Measurements from ENCODE around the gene SEC24D. TPM values are rescaled to one million over a fixed set of nuclear protein-coding genes. Genes with fewer than 3 reads are reported as not detected.
"Not testable (repeated sequence)": the region's sequence is repeated elsewhere in the genome, so short reads cannot be mapped to it uniquely, and the experiment has no call there.

The SEC24D gene
- total RNA-seq, 1 experiment from 2014 or later = 63.1 TPM

DNA sequence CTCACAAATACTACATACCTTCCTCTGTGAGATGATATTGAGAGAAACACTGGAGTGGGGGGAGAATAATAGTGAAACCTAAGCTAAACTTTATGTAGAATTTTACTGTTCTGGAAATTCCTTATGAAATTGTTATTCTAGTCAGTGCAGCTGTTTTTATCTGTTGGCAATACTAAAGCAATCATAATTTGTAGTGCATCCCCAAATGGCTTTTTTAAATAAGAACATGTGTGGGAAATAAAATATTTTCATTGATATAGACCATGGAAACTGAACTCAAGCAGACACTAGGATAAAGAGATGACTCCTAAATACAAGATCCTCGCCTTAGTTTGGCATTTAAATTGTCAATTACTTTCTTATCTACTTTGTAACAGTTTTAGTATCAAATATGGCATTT, 51.1 kb downstream of the SEC24D start (continued):
- TF ChIP-seq, protein P1, sequence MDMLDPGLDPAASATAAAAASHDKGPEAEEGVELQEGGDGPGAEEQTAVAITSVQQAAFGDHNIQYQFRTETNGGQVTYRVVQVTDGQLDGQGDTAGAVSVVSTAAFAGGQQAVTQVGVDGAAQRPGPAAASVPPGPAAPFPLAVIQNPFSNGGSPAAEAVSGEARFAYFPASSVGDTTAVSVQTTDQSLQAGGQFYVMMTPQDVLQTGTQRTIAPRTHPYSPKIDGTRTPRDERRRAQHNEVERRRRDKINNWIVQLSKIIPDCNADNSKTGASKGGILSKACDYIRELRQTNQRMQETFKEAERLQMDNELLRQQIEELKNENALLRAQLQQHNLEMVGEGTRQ (CRISPR knock-in tag; IDR thresholded peaks at IDR 0.05) = no peak
- TF ChIP-seq ATF1 (CRISPR knock-in tag; IDR thresholded peaks at IDR 0.05) (no peak), SP1 (CRISPR knock-in tag; conservative IDR thresholded peaks at IDR 0.05) (no peak), ARID4B (CRISPR knock-in tag; IDR thresholded peaks at IDR 0.05; ENCODE audit: borderline replicate concordance) (no peak), JAZF1 (CRISPR knock-in tag; IDR thresholded peaks at IDR 0.05) (no peak), ZNF281 (CRISPR knock-in tag; IDR thresholded peaks at IDR 0.05) (no peak), ZNF138 (CRISPR knock-in tag; conservative IDR thresholded peaks at IDR 0.05) (no peak), SMAD4 (CRISPR knock-in tag; IDR thresholded peaks at IDR 0.05) (no peak)

DNA sequence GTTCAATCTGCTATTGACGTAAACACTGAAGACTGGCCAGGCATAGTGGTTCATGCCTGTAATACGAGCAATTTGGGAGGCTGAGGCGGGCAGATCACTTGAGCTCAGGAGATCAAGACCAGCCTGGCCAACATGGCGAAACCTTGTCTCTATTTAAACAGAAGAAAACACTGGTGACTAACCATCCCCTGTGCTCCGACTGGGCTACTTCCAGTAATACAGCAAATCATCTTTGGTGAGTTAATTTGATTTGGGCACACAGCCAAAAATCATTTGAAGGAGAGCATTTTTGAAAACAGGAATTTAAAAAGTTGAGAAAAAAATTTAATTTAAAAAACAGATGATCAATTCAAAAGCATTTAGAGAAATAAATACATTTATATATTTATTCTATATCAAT, 52.0 kb downstream of the SEC24D start:
- no peak overlapping the region for H3K4me3 Mint-ChIP-seq
- TF ChIP-seq, protein P2, sequence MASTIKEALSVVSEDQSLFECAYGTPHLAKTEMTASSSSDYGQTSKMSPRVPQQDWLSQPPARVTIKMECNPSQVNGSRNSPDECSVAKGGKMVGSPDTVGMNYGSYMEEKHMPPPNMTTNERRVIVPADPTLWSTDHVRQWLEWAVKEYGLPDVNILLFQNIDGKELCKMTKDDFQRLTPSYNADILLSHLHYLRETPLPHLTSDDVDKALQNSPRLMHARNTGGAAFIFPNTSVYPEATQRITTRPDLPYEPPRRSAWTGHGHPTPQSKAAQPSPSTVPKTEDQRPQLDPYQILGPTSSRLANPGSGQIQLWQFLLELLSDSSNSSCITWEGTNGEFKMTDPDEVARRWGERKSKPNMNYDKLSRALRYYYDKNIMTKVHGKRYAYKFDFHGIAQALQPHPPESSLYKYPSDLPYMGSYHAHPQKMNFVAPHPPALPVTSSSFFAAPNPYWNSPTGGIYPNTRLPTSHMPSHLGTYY (CRISPR knock-in tag; IDR thresholded peaks at IDR 0.05) = no peak
- TF ChIP-seq ZNF396 (CRISPR knock-in tag; IDR thresholded peaks at IDR 0.05; ENCODE audit: borderline replicate concordance) = no peak
- TF ChIP-seq ZNF281 (CRISPR knock-in tag; IDR thresholded peaks at IDR 0.05) = no peak
- no peak for TF ChIP-seq GTF2I (CRISPR knock-in tag; conservative IDR thresholded peaks at IDR 0.05)
- TF ChIP-seq SMAD4 (CRISPR knock-in tag; IDR thresholded peaks at IDR 0.05) = no peak
- H3K9me3 Mint-ChIP-seq = peaks cover 44% of the 10 kb centered on the region
- H3K36me3 Mint-ChIP-seq = peaks cover 58% of the 10 kb centered on the region
- no peaks in the 10 kb centered on the region for H3K27me3 Mint-ChIP-seq (ENCODE audit: low read depth)
- ChIA-PET CTCF (interaction anchor here (0.6 kb wide), 1 partner anchor 166 kb away, joined by 3 read pairs; no protein-coding TSS in a partner anchor), POLR2A (no interaction called here)
- DNase-seq (ENCODE audit: low spot score) = no peak
- no peak for ATAC-seq
- no peaks in the 10 kb centered on the region for H3K4me1 Mint-ChIP-seq
- H3K27ac Mint-ChIP-seq = no peak overlapping the region

DNA sequence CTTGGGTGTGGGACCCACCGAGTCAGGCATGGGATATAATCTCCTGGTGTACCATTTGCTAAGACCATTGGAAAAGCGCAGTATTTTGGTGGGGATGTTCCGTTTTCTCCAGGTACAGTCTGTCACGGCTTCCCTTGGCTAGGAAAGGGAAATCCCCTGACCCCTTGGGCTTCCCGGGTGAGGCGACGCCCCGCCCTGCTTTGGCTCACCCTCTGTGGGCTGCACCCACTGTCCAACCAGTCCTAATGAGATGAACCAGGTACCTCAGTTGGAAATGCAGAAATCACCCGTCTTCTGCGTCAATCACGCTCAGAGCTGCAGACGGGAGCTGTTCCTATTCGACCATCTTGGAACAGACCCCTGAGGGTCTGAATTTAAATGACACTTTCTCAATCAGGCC, 53.0 kb downstream of the SEC24D start:
- H3K4me3 Mint-ChIP-seq; H3K4me1 Mint-ChIP-seq; H3K27me3 Mint-ChIP-seq (ENCODE audit: low read depth); H3K27ac Mint-ChIP-seq; CTCF ChIA-PET; POLR2A ChIA-PET; DNase-seq (ENCODE audit: low spot score); ATAC-seq: not testable (repeated sequence)
- Mint-ChIP-seq H3K9me3 (peaks cover 51% of the 10 kb centered on the region), H3K36me3 (peaks cover 59% of the 10 kb centered on the region)

DNA sequence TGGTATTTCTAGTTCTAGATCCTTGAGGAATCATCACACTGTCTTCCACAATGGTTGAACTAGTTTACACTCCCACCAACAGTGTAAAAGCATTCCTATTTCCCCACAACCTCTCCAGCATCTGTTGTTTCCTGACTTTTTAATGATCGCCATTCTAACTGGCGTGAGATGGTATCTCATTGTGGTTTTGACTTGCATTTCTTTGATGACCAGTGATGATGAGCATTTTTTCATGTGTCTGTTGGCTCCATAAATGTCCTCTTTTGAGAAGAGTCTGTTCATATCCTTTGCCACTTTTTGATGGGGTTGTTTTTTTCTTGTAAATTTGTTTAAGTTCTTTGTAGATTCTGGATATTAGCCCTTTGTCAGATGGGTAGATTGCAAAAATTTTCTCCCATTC, 58.3 kb downstream of the SEC24D start:
- Mint-ChIP-seq H3K4me1 (peaks cover 20% of the 10 kb centered on the region), H3K36me3 (peaks cover 39% of the 10 kb centered on the region), H3K9me3 (peaks cover 43% of the 10 kb centered on the region)
- DNase-seq (ENCODE audit: low spot score); H3K27me3 Mint-ChIP-seq (ENCODE audit: low read depth); CTCF ChIA-PET; H3K27ac Mint-ChIP-seq; ATAC-seq; H3K4me3 Mint-ChIP-seq; POLR2A ChIA-PET: not testable (repeated sequence)

- POLR2A ChIA-PET; DNase-seq (ENCODE audit: low spot score); H3K4me3 Mint-ChIP-seq; H3K27ac Mint-ChIP-seq; CTCF ChIA-PET; H3K27me3 Mint-ChIP-seq (ENCODE audit: low read depth); ATAC-seq: not testable (repeated sequence)
- Mint-ChIP-seq H3K9me3 (peaks cover 40% of the 10 kb centered on the region), H3K4me1 (peaks cover 25% of the 10 kb centered on the region), H3K36me3 (peaks cover 34% of the 10 kb centered on the region)
Measured at GRCh38 chr4:118776955-118777640, 58.8 kb downstream of the SEC24D start.
